ENCODE measurements around the gene DHCR24. TPM values are rescaled to one million over a fixed set of nuclear protein-coding genes. Genes with fewer than 3 reads are reported as not detected.
"Not testable (repeated sequence)": the region's sequence is repeated elsewhere in the genome, so short reads cannot be mapped to it uniquely, and the experiment has no call there.

Gene DHCR24
- total RNA-seq, result 16.6 TPM

DNA sequence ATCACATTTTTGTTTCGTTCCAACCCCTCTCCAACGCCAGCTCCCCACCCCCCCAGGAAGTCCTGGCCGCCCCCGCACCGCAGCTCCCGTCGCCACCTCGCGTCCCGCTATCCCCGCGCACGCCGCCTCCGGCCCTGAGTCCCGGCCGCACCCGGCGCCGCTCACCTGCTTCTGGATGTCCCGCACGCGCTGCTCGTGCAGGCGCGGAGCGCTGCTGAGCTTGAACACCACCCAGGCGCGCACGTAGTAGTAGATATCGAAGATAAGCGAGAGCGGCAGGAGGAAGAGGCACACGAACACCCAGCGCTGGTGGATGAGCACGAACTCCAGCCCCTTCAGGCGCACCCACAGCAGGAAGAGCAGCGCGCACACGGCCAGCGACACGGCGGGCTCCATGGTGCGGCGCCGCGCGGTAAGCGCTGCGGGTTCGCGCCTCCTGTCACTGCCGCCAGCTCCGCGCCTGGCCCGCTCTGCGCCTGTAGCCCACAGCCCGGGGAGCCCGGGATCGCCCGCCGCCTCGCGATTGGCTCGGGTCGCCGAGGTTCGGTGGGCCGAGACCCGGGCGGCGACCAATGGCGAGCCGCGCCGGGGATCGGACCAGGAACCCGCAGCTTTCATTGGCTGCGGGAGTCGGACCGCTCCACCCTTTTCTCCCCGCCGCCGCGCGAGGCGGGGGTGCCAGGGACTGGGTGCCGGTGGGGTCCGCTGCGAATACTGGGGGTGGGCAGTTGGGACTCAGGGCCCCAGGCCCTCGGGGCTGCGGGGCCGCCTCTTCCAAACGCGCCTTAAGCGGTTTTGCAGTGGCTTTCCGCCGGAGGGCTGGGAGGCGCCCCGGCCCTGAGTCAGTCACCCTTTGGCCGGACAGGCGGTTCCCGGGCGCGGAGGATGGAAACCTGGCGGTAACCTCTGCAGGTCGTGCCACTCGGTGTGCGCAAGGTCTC lies at the start of gene DHCR24:
TSS of gene DHCR24 (minus strand) at position 472 of the 941 bp plus-strand sequence. CDS start at position 396, 76 bp downstream.
- H3K4me1 ChIP-seq, result peaks cover 0 to 5% of the 10 kb centered on the region in 2 donors
- H3K27me3 ChIP-seq, result no peaks in the 10 kb centered on the region
- no peaks in the 10 kb centered on the region for H3K36me3 ChIP-seq
- intact Hi-C loops (cut with DNase I), result loop anchor here (5.0 kb wide), 2 partner anchors 60 to 480 kb away; partner anchors contain the start of gene SSBP3
- no peak for TF ChIP-seq CTCF (IDR thresholded peaks at IDR 0.05)
- no peaks in the 10 kb centered on the region for H3K9me3 ChIP-seq
- peak; percentile 34 to 87 for DNase-seq (ENCODE audit: low spot score in 2 of 2)
- peak within 1 kb of the TSS; percentile 81 to 90 for H3K4me3 ChIP-seq
- H3K27ac ChIP-seq, result peak within 1 kb of the TSS; percentile 31 to 58

DNA sequence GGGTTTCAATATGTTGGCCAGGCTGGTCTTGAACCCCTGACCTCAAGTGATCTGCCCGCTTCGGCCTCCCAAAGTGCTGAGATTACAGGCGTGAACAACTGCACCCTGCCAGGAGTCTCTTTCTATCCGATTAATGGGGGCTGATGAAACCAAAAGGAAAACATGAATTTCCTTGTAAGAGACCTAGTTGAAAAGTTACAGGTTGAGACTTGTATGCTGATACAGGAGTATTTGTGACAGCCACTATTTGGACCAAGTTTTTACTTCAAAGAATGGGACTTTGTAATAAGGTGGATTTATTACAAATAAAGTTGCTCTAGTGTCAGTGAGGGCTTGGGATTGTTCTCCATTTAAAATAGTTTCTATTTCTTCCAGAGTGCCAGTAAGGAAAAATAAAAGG lies 49.8 kb upstream of the DHCR24 start:
- TF ChIP-seq CTCF (IDR thresholded peaks at IDR 0.05), result no peak
- Histone ChIP-seq H3K9me3 (no peaks in the 10 kb centered on the region), H3K27ac (no peak overlapping the region), H3K4me1 (no peaks in the 10 kb centered on the region), H3K4me3 (no peak overlapping the region), H3K27me3 (no peaks in the 10 kb centered on the region), H3K36me3 (no peaks in the 10 kb centered on the region)
- intact Hi-C loops (cut with DNase I), result no loop called here
- DNase-seq (ENCODE audit: low spot score in 2 of 2), result no peak

- Histone ChIP-seq H3K27me3 (no peaks in the 10 kb centered on the region), H3K9me3 (no peaks in the 10 kb centered on the region)
Observed at GRCh38 chr1:54934869-54935268, 47.9 kb upstream of the DHCR24 start.

DNA sequence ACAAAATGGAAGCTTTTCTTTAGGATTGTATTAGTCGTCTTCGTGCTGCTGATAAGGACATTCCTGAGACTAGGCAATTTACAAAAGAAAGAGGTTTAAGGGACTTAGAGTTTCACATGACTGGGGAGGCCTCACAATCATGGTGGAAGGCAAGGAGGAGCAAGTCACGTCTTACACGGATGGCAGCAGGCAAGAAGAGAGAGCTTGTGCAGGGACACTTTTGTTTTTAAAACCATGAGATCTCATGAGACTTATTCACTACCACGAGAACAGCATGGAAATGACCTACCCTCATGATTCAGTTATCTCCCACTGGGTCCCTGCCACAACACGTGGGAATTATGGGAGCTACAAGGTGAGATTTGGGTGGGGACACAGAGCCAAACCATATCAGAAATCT lies 47.1 kb upstream of the DHCR24 start:
- H3K27me3 ChIP-seq; H3K9me3 ChIP-seq; H3K4me1 ChIP-seq; H3K4me3 ChIP-seq; H3K36me3 ChIP-seq; intact Hi-C loops (cut with DNase I); DNase-seq (ENCODE audit: low spot score in 2 of 2); H3K27ac ChIP-seq: not testable (repeated sequence)

More at GRCh38 chr1:54934869-54935268, 47.9 kb upstream of the DHCR24 start:
- H3K4me3 ChIP-seq, result no peak overlapping the region
- intact Hi-C loops (cut with DNase I), result no loop called here
- DNase-seq (ENCODE audit: low spot score in 2 of 2), result no peak
- no peaks in the 10 kb centered on the region for H3K36me3 ChIP-seq
- no peak overlapping the region for H3K27ac ChIP-seq
- no peaks in the 10 kb centered on the region for H3K4me1 ChIP-seq
- TF ChIP-seq CTCF (IDR thresholded peaks at IDR 0.05), result no peak

GRCh38 chr1:54931275-54931840 lies 44.4 kb upstream of the DHCR24 start:
- no peaks in the 10 kb centered on the region for H3K36me3 ChIP-seq
- intact Hi-C loops (cut with DNase I), result no loop called here
- H3K9me3 ChIP-seq, result no peaks in the 10 kb centered on the region
- no peaks in the 10 kb centered on the region for H3K4me1 ChIP-seq
- no peak overlapping the region for H3K27ac ChIP-seq
- H3K4me3 ChIP-seq, result no peak overlapping the region
- no peak for TF ChIP-seq CTCF (IDR thresholded peaks at IDR 0.05)
- DNase-seq (ENCODE audit: low spot score in 2 of 2), result no peak
- H3K27me3 ChIP-seq, result no peaks in the 10 kb centered on the region

- TF ChIP-seq CTCF (IDR thresholded peaks at IDR 0.05), result no peak
- Histone ChIP-seq H3K4me3 (no peak overlapping the region), H3K9me3 (no peaks in the 10 kb centered on the region), H3K27me3 (no peaks in the 10 kb centered on the region), H3K4me1 (no peaks in the 10 kb centered on the region), H3K27ac (no peak overlapping the region), H3K36me3 (no peaks in the 10 kb centered on the region)
- intact Hi-C loops (cut with DNase I), result no loop called here
- DNase-seq (ENCODE audit: low spot score in 2 of 2), result no peak
Observed at GRCh38 chr1:54929700-54930099, 42.7 kb upstream of the DHCR24 start.
